GM19328 (cell line): ENCODE results near the gene ZNF664.

ENCODE experiments used
- ATAC-seq: cut with Tn5 transposase; IDR thresholded peaks from one replicate; pipeline ENCODE4 v1.9.1; 2021; ENCODE audit warnings: mild to moderate bottlenecking, moderate library complexity; ENCODE audit not compliant: unreplicated experiment

ZNF664 gene

DNA sequence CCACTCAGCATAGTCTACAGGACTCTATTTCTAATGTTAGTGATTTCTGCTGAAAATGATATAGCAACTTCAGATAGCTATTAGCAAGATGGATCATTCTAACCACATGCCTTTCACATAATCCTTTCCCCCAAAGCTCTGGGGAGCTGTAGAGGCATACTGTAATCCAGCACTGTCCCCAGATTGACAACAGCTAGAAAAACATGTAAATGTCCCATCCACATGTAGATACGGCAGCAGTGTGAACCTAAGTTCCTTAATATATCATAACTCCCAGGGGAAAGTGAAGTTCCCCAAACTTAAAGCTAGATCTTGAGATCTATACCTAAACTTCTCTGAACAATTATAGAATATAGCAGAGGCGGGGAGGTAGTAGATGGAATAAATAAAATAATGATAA lies 14.0 kb downstream of the ZNF664 start:
- ATAC-seq, result no peak

DNA sequence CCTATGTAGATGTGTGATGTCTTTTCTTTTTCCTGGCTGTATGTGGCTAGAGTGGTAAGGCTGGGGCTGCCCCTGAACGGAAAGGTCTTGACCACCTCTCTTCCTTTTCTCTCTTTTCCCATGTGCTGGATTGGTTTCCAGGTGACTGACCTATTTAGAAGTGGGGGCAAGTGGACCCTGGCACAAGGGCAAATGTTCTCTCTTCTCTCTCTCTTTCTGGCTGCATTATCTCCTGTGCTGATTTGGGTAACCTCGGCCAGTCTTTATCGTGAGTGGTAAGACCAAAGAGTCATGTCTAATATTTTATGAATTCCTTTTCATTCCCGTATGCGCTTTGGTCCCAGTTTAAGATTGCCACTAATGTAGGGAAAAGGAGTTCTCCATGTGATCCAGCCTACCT lies 16.2 kb downstream of the ZNF664 start:
- ATAC-seq, result no peak

DNA sequence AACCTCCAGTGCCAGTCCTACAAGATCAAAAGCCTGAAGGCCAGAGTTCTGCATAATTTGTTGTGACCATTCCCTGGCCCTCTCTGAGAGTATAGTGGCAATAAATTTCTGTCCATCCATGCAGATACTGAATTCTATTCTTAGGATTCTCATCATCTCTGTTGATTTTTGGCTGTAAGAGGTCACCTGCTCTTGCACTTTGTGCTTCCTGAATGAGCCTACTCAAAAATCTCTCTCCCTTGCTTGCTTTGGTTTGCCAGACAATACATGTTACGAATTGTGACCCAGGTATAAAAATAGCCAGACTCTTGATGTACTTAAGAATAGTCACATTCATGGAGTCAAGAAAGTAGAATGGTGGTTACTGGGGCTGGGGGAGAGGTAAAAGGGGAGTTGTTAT lies 16.7 kb downstream of the ZNF664 start:
- ATAC-seq, result no peak

DNA sequence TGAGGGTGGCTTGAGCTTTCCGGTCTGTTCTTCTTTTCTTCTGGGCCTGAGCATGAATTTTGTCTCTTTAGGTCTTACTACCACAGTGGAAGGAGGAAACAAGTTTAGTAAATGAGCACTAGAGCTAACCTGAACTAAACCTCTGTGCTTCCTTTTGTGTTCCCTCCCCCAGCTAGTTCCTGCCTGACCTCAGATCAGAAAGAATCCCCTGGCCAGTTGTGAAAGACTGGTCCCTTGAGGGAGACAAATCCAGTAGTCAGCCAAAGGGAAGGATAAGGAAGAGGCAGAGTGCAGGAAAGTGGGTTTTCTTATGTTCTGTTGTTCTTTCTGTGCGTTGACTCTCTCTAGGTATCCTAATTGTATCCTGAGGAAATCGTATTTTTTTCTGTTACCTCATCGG lies 17.5 kb downstream of the ZNF664 start:
- ATAC-seq, result no peak

DNA sequence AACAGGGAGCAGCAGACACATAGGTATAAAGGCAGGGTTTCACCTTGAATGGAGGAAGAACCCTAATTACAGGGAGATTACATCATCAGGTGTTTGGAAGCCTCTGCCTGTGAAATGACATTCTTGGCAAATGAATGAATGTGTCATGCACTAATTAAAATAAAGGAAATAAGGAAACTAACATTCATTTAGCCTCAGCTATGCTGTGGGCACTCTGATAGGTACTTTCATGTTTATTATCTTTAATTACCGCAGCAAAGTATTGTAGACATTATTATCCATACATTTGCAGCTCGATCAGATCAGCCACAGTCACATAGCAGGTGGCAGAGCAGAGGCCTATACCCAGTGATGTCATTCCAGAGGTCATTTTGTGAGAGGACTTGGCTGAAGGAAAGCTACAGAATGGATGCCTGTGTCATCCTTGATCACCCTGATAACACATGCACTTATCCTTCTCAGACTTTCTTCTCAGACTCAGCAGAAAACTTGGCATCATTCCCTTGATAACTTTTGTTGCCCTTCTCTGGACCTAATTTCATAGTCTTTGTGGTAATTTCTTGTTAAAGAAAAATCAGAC lies 18.4 kb downstream of the ZNF664 start:
- no peak for ATAC-seq

GRCh38 chr12:123992118-123992825 lies 19.3 kb downstream of the ZNF664 start:
- ATAC-seq, result no peak

GRCh38 chr12:123995023-123995748 lies 22.2 kb downstream of the ZNF664 start:
- no peak for ATAC-seq

GRCh38 chr12:123996581-123996980 lies 23.6 kb downstream of the ZNF664 start:
- ATAC-seq, result no peak

GRCh38 chr12:123997033-123997822 lies 24.2 kb downstream of the ZNF664 start:
- ATAC-seq, result no peak

DNA sequence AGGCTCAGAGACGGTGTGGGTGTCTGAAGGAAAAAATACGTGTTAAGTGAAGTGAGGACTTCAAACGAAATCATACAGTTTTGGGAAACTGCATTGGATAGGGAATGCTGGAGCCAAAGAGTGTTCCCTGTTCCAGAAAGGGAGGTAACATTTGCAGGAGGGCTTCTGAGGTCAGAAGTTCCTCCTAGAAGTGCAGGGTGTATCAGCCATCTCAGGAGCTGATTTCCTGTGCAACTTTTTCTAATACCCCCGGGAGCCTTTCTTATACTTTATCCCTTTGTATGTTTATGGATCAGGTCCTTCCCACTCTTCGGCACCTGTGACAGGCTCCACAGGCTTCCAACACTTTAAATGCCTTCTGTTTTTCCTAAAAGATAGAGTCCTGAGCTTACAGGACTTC lies 24.9 kb downstream of the ZNF664 start:
- ATAC-seq, result no peak

GRCh38 chr12:123998344-123998990 lies 25.5 kb downstream of the ZNF664 start:
- ATAC-seq, result no peak

- no peak for ATAC-seq
Measured at GRCh38 chr12:123998991-123999359, 26.0 kb downstream of the ZNF664 start.

- ATAC-seq, result no peak
Measured at GRCh38 chr12:124000111-124000510, 27.1 kb downstream of the ZNF664 start.

DNA sequence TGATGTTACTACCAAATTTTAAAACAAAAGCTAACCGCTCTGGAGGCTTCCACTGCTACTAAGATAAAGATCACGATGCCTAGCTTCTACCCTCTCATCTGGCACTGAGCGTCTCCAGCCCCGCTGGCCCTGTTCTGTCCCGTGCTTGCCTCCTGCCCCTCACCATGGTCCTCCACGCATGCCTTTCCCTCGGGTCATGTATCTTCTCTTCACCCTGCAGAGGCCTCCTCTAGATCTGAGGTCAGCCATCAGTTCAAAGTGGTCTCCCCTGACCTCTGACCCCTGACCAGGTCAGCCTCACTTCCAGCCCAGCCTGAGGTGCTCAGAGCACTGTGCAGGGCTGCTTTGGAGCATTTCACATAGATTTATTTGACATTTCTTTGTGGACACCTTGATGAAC lies 28.3 kb downstream of the ZNF664 start:
- no peak for ATAC-seq

DNA sequence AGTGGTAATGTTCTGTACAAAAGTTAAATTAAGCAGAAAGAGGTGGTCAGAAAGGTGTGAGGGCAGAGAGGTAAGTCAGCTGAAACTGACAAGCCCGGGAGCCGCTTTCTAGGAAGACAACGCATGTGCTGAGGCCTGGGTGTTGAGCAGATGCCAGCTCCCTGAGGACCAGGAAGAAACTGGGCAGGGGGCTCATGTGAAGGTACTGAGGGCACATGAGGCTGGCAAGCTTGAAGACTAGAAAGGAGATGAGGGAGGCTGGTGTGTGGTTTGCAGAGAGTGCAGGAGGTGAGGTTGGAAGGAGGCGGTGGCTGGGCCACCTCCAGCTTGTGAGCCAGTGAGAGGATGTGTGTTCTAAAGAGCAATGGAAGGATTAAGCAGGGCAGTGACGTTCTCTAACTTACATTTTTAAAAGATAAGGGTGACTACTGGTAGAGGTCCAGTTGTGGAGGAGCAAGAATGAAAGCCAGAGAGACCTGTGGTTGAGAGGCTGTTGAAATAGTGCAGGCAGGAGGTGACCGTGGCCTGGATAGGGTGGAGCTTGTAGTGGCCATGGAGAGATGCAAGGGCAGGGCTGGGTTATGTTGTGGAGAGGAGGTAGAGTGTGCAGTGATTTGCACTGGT lies 29.1 kb downstream of the ZNF664 start:
- ATAC-seq, result no peak

GRCh38 chr12:124002654-124003053 lies 29.6 kb downstream of the ZNF664 start:
- no peak for ATAC-seq

GRCh38 chr12:124004233-124004875 lies 31.3 kb downstream of the ZNF664 start:
- no peak for ATAC-seq

DNA sequence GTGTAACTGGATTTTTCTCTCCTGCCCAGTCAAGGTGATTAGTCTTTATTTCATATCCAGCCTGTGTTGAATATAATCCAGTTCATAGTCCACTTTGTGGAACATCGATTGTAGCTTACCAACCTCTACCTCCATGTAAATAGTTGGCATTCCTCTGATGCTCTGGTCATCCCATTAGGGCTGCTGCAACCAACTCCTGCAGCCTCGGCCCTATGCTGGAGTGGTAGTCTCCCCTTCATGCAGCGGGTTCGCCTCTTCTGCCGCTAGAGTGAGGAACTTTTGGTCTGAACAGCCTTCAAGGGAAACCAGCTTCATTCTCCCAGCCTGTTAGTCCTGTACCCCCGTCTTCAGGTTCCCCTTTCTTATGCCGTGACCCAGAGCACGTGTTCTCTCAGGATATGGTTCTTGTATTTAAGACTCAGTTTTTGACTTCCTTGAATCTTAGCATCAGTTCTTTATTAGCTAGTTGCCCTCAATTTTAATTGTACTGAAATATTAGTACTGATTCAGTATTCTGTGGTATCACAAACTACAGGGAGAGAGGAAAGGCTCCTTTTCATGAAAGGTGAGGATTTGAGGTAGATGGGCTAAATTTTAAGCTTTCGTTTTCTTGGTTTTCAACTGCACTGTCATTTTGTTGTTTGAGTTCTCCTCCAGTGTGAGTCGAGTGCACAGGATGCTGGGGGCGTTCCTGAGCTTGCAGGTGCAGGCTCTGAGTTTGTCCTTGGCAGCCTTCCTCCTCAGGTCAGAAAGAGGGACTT lies 33.2 kb downstream of the ZNF664 start:
- ATAC-seq, result no peak
